GM18870 (cell line): ENCODE data around the gene XPO6.
A peak's percentile ranks its signal among the peaks of the same experiment; 100 is the strongest.

Experiments used
- ATAC-seq: cut with Tn5 transposase; IDR thresholded peaks from one replicate; pipeline ENCODE4 v1.9.1; 2021; ENCODE audit warnings: moderate library complexity; ENCODE audit not compliant: unreplicated experiment

Gene XPO6

GRCh38 chr16:28158136-28158535 is 53.6 kb downstream of the XPO6 start:
- ATAC-seq: no peak

- ATAC-seq: no peak
These were observed 55.6 kb downstream of the XPO6 start for GRCh38 chr16:28156056-28156680.

GRCh38 chr16:28155293-28155692 is 56.5 kb downstream of the XPO6 start:
- no peak for ATAC-seq

- no peak for ATAC-seq
These were observed 60.6 kb downstream of the XPO6 start for GRCh38 chr16:28151180-28151579.

- ATAC-seq: no peak
These were observed 62.5 kb downstream of the XPO6 start for GRCh38 chr16:28149011-28149888.

- no peak for ATAC-seq
These were observed 65.2 kb downstream of the XPO6 start for GRCh38 chr16:28146536-28146935.

- ATAC-seq: no peak
These were observed 66.0 kb downstream of the XPO6 start for GRCh38 chr16:28145796-28146195.

- ATAC-seq: peak; percentile 69
These were observed 70.8 kb downstream of the XPO6 start for GRCh38 chr16:28140788-28141618.

GRCh38 chr16:28139530-28139929 is 72.2 kb downstream of the XPO6 start:
- no peak for ATAC-seq

GRCh38 chr16:28136751-28137434 is 74.9 kb downstream of the XPO6 start:
- no peak for ATAC-seq

GRCh38 chr16:28133666-28134065 is 78.1 kb downstream of the XPO6 start:
- no peak for ATAC-seq

GRCh38 chr16:28131743-28132393 is 79.9 kb downstream of the XPO6 start:
- no peak for ATAC-seq

- ATAC-seq: no peak
These were observed 80.6 kb downstream of the XPO6 start for GRCh38 chr16:28131181-28131580.

- no peak for ATAC-seq
These were observed 81.4 kb downstream of the XPO6 start for GRCh38 chr16:28130099-28131088.

GRCh38 chr16:28126684-28127620 is 84.8 kb downstream of the XPO6 start:
- ATAC-seq: no peak

- no peak for ATAC-seq
These were observed 86.2 kb downstream of the XPO6 start for GRCh38 chr16:28125592-28125991.

GRCh38 chr16:28121527-28121926 is 90.2 kb downstream of the XPO6 start:
- no peak for ATAC-seq

GRCh38 chr16:28120754-28121153 is 91.0 kb downstream of the XPO6 start:
- no peak for ATAC-seq
